GM10847 (cell line): ENCODE measurements around the gene PCDHA4.

ENCODE experiments used
- POLR2A ChIP-seq: IDR thresholded peaks from 2 replicates; pipeline ENCODE4 v1.6.1; 2011; ENCODE audit not compliant: insufficient read length; ENCODE audit errors: extremely low read depth

The PCDHA4 gene

GRCh38 chr5:140857987-140858240 is 51.0 kb downstream of the PCDHA4 start:
- no peak for TF ChIP-seq POLR2A

GRCh38 chr5:140862441-140863295 is 55.8 kb downstream of the PCDHA4 start:
- TF ChIP-seq POLR2A = no peak
